Measurements from ENCODE around the gene GTF2E1. TPM values are rescaled to one million over a fixed set of nuclear protein-coding genes. Genes with fewer than 3 reads are reported as not detected.

The GTF2E1 gene
- total RNA-seq, 1 experiment from 2014 or later = 14.5 TPM

Other genes starting within 250 kb of the GTF2E1 start
- gene NDUFB4, start 146.4 kb upstream of the GTF2E1 start, total RNA-seq (2014; rRNA removed; shearing (Covaris generic); ENCODE audit: low replicate concordance) = 143 and 183 TPM in 2 replicates
- 73.3 and 81.7 TPM in 2 replicates for gene HGD, start 60.5 kb upstream of the GTF2E1 start, total RNA-seq (2014; rRNA removed; shearing (Covaris generic); ENCODE audit: low replicate concordance)
- gene RABL3, start 228 bp upstream of the GTF2E1 start, total RNA-seq (2014; rRNA removed; shearing (Covaris generic); ENCODE audit: low replicate concordance) = 3.8 and 8.1 TPM in 2 replicates
- not detected in 2 replicates for gene STXBP5L, start 165.5 kb downstream of the GTF2E1 start, total RNA-seq (2014; rRNA removed; shearing (Covaris generic); ENCODE audit: low replicate concordance)

All from Caki2 (cell line).